Colon (tissue), 2 donors: Measurements from ENCODE around the gene SULT1A4.
"Not testable (repeated sequence)": the region's sequence is repeated elsewhere in the genome, so short reads cannot be mapped to it uniquely, and the experiment has no call there.

Experiments used
- FAIRE-seq: peaks from 2 replicates; lab custom pipeline; 2012; peaks lifted over from hg19 to GRCh38; lab: Jason Lieb, UNC
- donor health status: control.
- donor health status: control.

The SULT1A4 gene

DNA sequence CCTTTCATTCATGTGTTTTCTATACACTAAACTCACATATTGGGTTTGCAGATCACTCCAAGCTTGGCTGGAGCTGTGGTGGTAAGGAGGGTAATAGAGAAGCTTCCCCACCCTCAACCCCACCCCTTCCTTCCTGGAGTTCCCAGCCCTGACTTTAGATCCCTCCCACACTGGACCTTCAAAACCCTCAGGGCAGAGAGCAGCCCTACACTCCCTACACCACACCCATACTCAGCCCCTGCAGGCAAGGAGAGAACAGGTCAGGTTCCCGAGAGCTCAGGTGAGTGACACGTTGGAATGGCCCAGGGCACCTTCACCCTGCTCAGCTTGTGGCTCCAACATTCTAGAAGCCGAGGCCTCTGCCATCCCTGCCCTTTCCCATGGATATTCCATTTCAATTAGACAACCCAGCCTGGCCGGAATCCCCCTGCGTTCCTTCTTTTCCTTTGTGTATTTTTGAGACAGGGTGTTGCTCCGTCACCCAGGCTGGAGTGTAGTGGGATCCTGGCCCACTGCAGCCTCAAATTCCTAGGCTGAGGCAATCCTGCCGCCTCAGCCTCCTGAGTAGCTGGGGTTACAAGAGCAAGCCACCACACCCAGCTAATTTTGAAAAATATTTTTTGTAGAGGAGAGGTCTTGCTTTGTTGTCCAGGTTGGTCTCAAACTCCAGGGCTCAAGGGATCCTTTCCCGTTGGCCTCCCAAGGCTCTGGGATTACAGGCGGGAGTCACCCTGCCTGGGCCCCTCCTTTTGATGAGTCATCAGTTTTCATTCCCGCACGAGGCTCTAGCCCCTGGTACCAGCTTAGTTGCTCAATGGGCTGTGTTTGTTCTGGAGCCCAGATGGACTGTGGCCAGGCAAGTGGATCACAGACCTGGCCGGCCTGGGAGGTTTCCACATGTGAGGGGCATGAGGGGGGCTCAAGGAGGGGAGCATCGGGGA is at the start of gene SULT1A4:
Gene SULT1A4, plus strand, starts transcription at position 208 of the 941 bp plus-strand sequence. CDS start 1,473 bp downstream, outside the sequence.
- FAIRE-seq = not testable (repeated sequence)

DNA sequence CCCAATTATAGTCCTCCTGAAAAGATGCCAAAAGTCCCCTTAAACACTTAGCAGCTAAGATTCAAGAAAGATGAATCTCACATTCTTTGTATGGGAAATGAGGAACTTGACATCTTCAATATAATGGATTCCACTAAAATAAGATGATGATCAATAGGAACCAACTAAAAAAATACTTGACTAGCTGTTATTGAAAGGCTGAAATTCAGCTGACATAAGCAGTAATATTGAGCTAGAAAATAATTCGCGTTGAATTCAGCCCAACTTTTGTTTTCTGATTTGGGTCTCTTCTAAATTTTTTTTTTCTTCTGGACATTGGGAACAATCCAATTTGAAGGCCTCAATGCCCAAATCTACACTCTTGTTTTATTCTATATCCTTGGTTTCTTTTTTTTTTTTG is 36.1 kb upstream of the SULT1A4 start:
- not testable (repeated sequence) for FAIRE-seq

DNA sequence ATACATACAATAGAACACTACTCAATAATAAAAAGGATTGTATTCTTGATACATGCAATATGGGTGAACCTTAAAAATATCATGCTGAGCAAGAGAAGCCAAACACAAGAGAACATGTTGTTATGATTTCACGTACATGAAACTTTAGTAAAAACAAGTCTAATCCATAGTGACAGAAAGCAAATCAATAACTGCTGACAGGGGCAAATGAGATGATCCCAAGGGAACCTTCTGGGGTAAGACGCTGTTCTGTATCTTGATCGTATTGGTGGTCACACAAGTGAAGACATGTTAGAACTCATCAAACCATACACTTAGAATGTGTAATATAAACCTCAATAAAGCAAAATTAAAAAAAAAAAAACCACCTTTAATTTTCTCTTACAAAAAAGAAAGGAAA is 34.3 kb upstream of the SULT1A4 start:
- FAIRE-seq = not testable (repeated sequence)

DNA sequence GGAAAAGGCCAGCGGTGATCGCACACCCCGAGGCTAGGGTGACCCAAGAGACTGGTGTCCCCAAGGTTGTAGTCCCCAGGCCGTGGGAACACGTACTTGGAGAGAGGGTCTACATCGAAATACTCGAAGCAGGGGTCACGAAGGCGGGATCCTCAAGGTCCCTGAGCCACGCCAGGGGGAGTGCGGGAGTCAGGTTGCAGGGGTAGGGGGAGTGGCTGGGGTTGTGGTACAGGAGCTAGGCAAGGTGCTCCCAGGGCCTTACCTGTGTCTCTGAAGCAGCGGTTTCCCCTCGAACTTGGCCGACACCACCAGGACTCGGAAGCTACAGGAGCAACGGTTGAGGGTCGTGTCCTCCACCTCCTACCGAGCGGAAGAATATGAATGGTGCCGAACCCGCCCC is 6.0 kb upstream of the SULT1A4 start:
- not testable (repeated sequence) for FAIRE-seq

DNA sequence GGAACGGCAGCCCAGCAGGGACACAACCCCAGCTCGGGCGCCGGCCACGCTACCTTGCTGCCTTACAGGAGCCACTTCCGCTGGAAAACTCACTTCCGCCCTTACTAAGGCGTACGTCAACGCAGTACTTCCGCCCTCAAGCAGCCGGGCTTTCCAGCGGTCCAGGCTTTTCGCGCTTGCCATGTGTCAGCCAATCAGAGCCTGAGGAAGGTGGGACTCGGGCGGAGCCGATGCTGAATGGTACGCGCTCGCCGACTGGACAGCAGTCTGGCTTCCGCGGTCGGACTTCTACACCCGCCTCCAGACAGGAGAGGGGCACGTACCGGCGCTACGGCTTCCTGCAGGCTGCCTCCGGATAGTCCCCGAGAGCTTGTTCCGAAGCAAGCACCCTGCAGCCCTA is 5.4 kb upstream of the SULT1A4 start, which contains the start of the genes BOLA2 and SLX1B:
Gene BOLA2, minus strand, starts transcription at position 83 of the 400 bp plus-strand sequence. CDS start 98 bp downstream, outside the sequence.
Gene SLX1B, plus strand, starts transcription at position 265 of the 400 bp plus-strand sequence.
- peak; percentile 95 for FAIRE-seq

DNA sequence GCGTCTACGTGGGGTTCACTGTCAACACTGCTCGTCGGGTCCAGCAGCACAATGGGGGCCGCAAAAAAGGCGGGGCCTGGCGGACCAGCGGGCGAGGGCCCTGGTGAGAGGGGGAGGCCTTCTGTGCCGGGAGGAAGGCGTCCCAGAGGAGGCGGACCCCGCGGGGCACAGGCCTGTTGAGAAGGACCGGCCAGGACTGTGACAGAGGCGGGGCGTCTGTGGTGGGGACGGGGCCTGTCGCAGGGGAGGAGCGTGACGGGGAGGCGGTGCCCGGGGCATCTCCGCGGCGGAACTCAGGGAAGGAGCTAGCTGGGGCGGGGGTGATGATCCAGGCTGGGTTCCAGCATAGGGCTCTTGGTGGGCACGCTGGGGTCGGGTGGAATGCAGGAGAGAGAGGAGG is 4.9 kb upstream of the SULT1A4 start:
- not testable (repeated sequence) for FAIRE-seq

DNA sequence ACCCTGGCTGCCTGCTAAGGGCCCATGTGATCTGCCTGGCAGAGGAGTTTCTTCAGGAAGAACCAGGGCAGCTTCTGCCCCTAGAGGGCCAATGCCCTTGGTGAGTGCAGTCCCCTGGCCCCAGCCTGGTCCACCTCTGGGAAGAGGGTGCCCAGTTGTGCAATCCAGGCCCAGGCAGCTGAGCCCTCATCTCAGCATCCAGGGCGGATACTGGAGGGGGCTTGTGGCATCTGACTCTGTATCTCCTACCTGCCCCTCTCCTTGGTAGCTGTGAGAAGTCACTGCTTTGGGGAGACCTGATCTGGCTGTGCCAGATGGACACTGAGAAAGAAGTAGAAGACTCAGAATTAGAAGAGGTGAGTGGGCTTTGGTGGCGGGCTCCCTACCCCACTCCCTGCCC is 2.1 kb upstream of the SULT1A4 start:
- not testable (repeated sequence) for FAIRE-seq

DNA sequence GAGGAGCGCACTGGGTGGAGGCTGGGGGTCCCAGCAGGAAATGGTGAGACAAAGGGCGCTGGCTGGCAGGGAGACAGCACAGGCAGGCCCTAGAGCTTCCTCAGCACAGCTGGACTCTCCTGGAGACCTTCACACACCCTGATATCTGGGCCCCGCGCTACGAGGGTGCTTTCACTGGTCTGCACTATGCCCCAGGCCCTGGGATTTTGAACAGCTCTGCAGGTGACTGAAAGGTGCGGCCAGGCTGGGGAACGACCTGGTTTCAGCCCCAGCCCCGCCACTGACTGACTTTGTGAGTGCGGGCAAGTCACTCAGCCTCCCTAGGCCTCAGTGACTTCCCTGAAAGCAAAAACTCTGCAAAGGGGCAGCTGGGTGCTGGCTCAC is 926 bp downstream of the SULT1A4 start:
- FAIRE-seq = not testable (repeated sequence)

DNA sequence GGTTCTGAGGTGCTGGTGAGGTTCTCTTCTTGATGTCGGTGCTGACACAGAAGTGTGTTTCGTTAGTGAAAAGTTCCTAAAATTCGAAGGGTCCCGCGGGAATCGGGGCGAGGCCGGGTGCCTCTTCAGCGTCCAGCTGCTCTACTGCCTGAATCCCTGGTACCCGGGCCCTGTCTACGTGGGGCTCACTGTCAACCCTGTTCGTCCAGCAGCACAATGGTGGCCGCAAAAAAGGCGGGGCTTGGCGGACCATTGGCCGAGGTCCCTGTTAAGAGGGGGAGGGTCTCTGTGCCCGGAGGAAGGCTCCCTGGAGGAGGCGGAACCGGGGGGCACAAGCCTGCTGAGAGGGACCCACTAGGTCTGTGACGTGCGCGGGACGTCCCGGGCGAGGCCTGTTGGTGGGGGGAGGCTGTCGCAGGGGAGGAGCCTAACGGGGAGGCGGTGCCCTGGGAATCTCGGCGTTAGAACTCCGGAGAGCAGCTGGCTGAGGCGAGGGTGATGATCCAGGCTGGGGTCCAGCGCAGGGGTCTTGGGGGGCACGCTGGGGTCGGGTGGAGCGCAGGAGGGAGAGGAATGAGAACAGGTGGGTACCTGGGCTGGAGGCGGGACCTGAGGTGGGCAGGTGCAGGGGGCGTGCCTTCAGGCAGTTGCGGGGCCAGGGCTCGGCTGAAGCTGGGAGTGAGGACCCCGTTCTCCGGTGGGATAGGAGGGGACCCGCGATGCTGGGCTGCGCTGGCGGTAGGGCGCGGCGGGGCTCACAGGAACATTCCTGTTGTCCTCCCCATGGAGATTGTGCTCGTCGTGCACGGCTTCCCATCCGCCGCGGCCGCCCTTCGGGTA is 6.5 kb downstream of the SULT1A4 start:
- FAIRE-seq = not testable (repeated sequence)

DNA sequence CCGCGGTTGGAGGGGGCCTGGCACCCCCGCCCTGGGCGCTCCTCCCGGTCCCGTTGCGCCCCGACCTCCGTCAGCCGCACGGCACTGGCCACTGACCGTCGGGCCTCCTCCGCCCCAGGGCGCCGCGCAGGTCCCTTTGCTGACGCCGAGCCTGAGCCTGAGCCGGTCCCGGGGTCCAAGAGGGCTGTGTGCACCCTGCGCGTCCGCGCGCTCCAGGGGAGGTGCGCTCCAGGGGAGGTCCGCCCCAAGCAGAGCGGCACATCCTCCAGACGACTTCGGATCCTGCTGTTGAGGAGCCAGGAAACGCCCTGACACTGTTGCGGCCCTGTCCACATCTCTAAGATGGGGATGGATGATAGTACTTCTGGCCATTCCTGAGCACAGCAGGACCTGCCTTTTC is 7.2 kb downstream of the SULT1A4 start:
- FAIRE-seq = not testable (repeated sequence)

DNA sequence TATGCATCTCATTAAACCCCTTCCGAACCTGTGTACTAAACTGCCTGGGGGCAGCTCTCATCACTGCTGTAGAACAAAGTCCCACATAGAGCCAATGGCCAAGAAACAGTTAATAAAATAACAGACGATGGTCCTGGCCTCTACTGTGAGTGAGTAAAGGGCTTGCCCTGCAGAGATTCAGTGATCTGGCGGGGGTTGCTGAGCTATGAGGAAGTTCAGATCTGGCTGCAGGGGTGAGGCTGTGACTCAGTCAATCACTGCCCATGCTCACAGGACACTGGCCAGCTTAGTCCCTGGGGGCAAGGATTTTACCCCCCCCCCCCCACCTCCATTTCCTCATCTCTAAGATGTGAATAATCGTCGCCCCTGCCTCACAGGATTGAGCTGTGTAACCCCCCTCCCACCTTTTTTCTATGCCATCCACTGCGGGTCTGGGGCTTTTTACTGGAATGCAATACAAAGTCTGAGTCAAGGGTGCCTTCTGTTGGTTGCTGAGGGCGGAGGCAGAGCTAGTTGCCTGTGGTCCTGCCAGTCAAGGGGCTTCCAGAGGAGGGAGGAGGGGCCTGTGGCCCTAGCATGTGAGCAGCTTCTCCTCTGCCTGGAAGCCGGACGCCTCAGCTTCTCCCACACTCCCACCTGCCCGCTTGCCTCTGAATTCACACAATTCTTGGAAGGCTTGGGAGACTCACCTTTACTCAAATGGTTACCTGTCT is 8.1 kb downstream of the SULT1A4 start:
- not testable (repeated sequence) for FAIRE-seq

DNA sequence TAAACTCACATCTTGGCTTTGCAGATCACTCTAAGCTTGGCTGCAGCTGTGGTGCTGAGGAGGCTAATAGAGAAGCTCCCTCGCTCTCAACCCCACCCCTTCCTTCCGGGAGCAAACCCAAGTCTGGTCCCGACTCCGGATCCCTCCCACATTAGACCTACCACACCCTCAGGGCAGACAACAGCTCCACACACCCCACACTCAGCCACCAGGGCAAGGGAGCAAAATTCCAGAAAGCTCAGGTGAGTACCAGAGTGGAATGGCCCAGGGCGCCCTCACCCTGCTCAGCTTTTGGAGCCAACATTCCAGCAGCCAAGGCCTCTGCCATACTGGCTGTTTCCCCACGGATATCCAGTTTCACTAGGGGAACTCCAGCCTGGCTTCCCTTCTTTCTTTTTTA is 9.9 kb downstream of the SULT1A4 start:
- FAIRE-seq = not testable (repeated sequence)

DNA sequence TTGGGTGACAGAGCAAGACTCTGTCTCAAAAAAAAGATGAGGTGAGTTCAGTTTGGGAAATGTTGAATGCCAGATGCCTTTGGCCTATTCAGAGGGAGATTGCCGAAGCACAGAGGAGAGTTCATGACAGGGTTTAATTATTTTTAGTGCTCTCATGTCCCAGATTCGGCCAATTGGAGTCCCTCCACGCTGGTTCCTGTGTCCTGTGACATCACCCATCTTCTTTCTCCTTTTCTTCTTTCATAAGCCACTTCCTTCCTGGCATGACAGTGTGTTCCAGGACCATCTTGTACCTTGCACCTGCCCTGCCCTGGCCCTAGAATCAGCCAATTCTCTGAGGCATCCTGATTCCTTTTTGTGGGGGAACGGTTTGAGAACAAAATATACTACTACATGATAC is 12.4 kb downstream of the SULT1A4 start:
- FAIRE-seq = not testable (repeated sequence)

DNA sequence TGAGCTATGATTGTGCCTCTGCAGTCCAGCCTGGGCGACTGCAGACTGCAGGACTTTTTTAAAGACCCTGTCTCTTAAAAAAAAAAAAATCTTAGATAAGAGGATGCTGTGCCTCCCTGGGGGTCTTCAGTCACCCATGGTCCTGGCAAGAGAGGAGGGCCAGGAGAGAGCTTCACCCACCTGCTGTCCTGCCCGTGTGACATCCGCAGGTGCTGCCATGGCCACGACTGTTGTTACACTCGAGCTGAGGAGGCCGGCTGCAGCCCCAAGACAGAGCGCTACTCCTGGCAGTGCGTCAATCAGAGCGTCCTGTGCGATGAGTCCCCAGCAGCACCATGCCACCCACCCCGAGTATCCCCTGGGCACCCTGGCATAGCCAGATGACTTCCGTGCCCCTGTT is 22.6 kb downstream of the SULT1A4 start:
- FAIRE-seq = not testable (repeated sequence)

DNA sequence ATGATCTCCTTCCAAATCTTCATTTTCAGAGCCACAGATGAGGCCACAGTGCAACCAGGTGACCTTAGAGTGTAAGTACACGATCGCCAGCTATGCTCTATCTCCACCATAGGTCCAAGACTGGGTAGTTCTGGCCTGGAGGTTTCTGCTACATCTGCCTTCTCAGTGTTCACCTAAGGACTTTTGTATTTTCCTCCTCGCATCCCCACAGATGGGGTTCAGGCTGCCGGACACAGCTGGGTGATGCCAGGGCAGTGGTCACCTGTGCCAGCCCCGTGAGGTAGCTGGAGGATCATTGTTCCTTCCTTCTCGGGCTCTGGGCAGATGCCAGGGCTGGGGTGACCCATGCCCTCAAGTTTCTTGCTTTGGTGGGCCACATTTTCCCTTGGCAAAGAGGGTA is 46.6 kb downstream of the SULT1A4 start, which contains the start of gene NPIPB12:
Gene NPIPB12, minus strand, starts transcription at position 101 of the 400 bp plus-strand sequence.
- not testable (repeated sequence) for FAIRE-seq
